Neural progenitor cell (in vitro differentiated cells): ENCODE results near the gene EML5.

ENCODE experiments used
- EZH2 ChIP-seq: fragments of 200-600 bp; sonication (generic); IDR thresholded peaks from 2 replicates; pipeline ENCODE4 v1.6.1; 2017; ENCODE audit warnings: antibody characterized with exemption, mild to moderate bottlenecking, moderate library complexity
- TF ChIP-seq, protein P1 (sequence below): fragments of 200-600 bp; sonication (generic); IDR thresholded peaks from 2 replicates; pipeline ENCODE4 v1.5.1; 2017; ENCODE audit warnings: antibody characterized with exemption, mild to moderate bottlenecking

DNA sequence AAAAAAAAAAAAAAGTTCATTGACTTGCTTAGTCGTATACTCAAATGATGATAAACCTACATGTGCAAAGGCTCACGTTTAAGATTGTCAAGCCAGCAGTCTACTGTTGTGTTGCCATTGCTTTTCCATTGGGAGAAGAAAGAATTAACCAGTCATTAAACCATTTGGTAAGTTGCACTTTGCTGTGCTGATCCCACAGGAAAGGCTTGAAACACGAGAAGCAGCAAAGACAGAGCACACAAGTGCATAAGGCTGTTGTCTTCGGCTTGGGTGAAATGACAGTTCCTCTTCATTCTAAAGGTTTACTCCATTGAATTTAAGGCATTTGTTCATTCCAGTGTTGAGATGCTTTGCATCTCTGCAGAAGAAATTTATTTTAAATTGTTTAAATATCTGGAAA lies 179.8 kb downstream of the EML5 start:
- TF ChIP-seq, protein P1, sequence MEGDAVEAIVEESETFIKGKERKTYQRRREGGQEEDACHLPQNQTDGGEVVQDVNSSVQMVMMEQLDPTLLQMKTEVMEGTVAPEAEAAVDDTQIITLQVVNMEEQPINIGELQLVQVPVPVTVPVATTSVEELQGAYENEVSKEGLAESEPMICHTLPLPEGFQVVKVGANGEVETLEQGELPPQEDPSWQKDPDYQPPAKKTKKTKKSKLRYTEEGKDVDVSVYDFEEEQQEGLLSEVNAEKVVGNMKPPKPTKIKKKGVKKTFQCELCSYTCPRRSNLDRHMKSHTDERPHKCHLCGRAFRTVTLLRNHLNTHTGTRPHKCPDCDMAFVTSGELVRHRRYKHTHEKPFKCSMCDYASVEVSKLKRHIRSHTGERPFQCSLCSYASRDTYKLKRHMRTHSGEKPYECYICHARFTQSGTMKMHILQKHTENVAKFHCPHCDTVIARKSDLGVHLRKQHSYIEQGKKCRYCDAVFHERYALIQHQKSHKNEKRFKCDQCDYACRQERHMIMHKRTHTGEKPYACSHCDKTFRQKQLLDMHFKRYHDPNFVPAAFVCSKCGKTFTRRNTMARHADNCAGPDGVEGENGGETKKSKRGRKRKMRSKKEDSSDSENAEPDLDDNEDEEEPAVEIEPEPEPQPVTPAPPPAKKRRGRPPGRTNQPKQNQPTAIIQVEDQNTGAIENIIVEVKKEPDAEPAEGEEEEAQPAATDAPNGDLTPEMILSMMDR = no peak
- no peak for TF ChIP-seq EZH2
